ENCODE measurements around the gene TPP2.

- TF ChIP-seq POLR2A (IDR thresholded peaks at IDR 0.05) (no peak), CTCF (IDR thresholded peaks at IDR 0.05) (no peak)
Measured at GRCh38 chr13:102650444-102650843, 53.7 kb downstream of the TPP2 start.

Measured in esophagus squamous epithelium (tissue), 4 donors.